ENCODE results near the gene NIPAL3. TPM values are rescaled to one million over a fixed set of nuclear protein-coding genes. Genes with fewer than 3 reads are reported as not detected.
A peak's percentile ranks its signal among the peaks of the same experiment; 100 is the strongest.

The NIPAL3 gene
- polyA plus RNA-seq, 1 donor (not counting 4 experiments of a cell fraction or from before 2014, with no cell fraction given) = 30.5 TPM

GRCh38 chr1:24391882-24392603 lies 23.6 kb upstream of the NIPAL3 start:
- Histone ChIP-seq H3K9me3 (ENCODE audit: control insufficient read depth, low read depth, low read length) (no peaks in the 10 kb centered on the region), H3K27me3 (ENCODE audit: control insufficient read depth, extremely low read depth, insufficient read depth, low read length) (no peaks in the 10 kb centered on the region), H3K4me3 (ENCODE audit: control insufficient read depth in 2 of 3, extremely low read depth in 1 of 3, insufficient read depth in 2 of 3, low read depth in 1 of 3, low read length in 3 of 3) (peak overlapping the region in 1 of 3 experiments; percentile 13), H3K27ac (ENCODE audit: control insufficient read depth, insufficient read depth, low read length) (peak overlapping the region; percentile 73), H3K9me1 (ENCODE audit: control insufficient read depth, extremely low read depth, insufficient read depth, low read length) (no peaks in the 10 kb centered on the region), H3K4me1 (ENCODE audit: control insufficient read depth, extremely low read depth, insufficient read depth, low read length) (peaks cover 29% of the 10 kb centered on the region), H3K36me3 (ENCODE audit: control insufficient read depth in 2 of 2, extremely low read depth in 1 of 2, insufficient read depth in 2 of 2, low read length in 2 of 2) (peaks cover 7 to 17% of the 10 kb centered on the region in 2 experiments), H4K20me1 (ENCODE audit: control insufficient read depth, extremely low read depth, insufficient read depth, low read length) (no peaks in the 10 kb centered on the region), H2AFZ (ENCODE audit: control insufficient read depth, low read length) (peak overlapping the region; percentile 50), H3K4me2 (ENCODE audit: control insufficient read depth, extremely low read depth, insufficient read depth, low read depth, low read length) (peak overlapping the region; percentile 76), H3K79me2 (ENCODE audit: control insufficient read depth, insufficient read depth, low read length) (peaks cover 2% of the 10 kb centered on the region), H3K9ac (ENCODE audit: control insufficient read depth, extremely low read depth, insufficient read depth, low read length) (peak overlapping the region; percentile 72)
- FAIRE-seq = peak; percentile 63
- dilution Hi-C loops (cut with MboI; ENCODE audit: extremely low pct_ligation_motif_present, low sequenced_read_pairs) = loop anchor here (10.0 kb wide), 1 partner anchor 197 kb away; no protein-coding TSS in a partner anchor
- no peak for DNase-seq (ENCODE audit: low read depth, low spot score)
- TF ChIP-seq EZH2 (IDR thresholded peaks at IDR 0.05; ENCODE audit: low read length) (no peak), CTCF (optimal IDR thresholded peaks at IDR 0.05 in 1 of 3, IDR thresholded peaks at IDR 0.05 in 1 of 3, conservative IDR thresholded peaks at IDR 0.05 in 1 of 3; ENCODE audit: extremely low read depth in 1 of 3, insufficient read depth in 2 of 3, low read length in 3 of 3) (peak; percentile 80 to 96 (median 85))

GRCh38 chr1:24392604-24392946 lies 23.0 kb upstream of the NIPAL3 start:
- H3K9ac ChIP-seq (ENCODE audit: control insufficient read depth, extremely low read depth, insufficient read depth, low read length) = no peak overlapping the region
- dilution Hi-C loops (cut with MboI; ENCODE audit: extremely low pct_ligation_motif_present, low sequenced_read_pairs) = loop anchor here (10.0 kb wide), 1 partner anchor 198 kb away; no protein-coding TSS in a partner anchor
- no peaks in the 10 kb centered on the region for H3K9me3 ChIP-seq (ENCODE audit: control insufficient read depth, low read depth, low read length)
- peak in 1 of 3 experiments; percentile 2 for TF ChIP-seq CTCF (optimal IDR thresholded peaks at IDR 0.05 in 1 of 3, IDR thresholded peaks at IDR 0.05 in 1 of 3, conservative IDR thresholded peaks at IDR 0.05 in 1 of 3; ENCODE audit: extremely low read depth in 1 of 3, insufficient read depth in 2 of 3, low read length in 3 of 3)
- TF ChIP-seq EZH2 (IDR thresholded peaks at IDR 0.05; ENCODE audit: low read length) = no peak
- no peak overlapping the region for H3K4me2 ChIP-seq (ENCODE audit: control insufficient read depth, extremely low read depth, insufficient read depth, low read depth, low read length)
- H3K4me1 ChIP-seq (ENCODE audit: control insufficient read depth, extremely low read depth, insufficient read depth, low read length) = peaks cover 29% of the 10 kb centered on the region
- FAIRE-seq (no peak), DNase-seq (ENCODE audit: low read depth, low spot score) (no peak)
- H3K79me2 ChIP-seq (ENCODE audit: control insufficient read depth, insufficient read depth, low read length) = peaks cover 2% of the 10 kb centered on the region
- H4K20me1 ChIP-seq (ENCODE audit: control insufficient read depth, extremely low read depth, insufficient read depth, low read length) = no peaks in the 10 kb centered on the region
- no peak overlapping the region for H2AFZ ChIP-seq (ENCODE audit: control insufficient read depth, low read length)
- H3K9me1 ChIP-seq (ENCODE audit: control insufficient read depth, extremely low read depth, insufficient read depth, low read length) = no peaks in the 10 kb centered on the region
- H3K27ac ChIP-seq (ENCODE audit: control insufficient read depth, insufficient read depth, low read length) = no peak overlapping the region
- no peaks in the 10 kb centered on the region for H3K27me3 ChIP-seq (ENCODE audit: control insufficient read depth, extremely low read depth, insufficient read depth, low read length)
- H3K36me3 ChIP-seq (ENCODE audit: control insufficient read depth in 2 of 2, extremely low read depth in 1 of 2, insufficient read depth in 2 of 2, low read length in 2 of 2) = peaks cover 5 to 17% of the 10 kb centered on the region in 2 experiments
- H3K4me3 ChIP-seq (ENCODE audit: control insufficient read depth in 2 of 3, extremely low read depth in 1 of 3, insufficient read depth in 2 of 3, low read depth in 1 of 3, low read length in 3 of 3) = no peak overlapping the region

Measured in keratinocyte (primary cell).